ENCODE measurements around the gene OTUD7B.
"Not testable (repeated sequence)": the region's sequence is repeated elsewhere in the genome, so short reads cannot be mapped to it uniquely, and the experiment has no call there.

Gene OTUD7B

DNA sequence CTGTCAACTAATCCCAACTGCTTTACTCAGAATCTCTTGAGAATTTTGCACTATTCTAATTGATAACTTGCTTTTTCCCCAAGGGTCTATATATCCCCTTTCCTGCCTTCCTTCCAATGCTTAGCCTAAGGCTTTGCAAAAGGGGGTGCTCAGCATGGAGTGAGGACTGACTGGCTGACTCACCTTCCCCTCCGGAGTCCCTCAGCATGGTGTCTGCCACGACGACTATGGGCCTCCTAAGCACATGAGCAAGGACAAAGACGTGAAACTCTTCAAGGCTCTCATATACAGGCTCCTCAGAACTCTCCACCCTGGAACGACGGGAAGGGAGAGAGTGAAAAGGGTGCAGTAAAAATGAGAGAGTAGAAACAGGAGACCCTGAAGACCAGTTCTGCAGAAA, 60.6 kb downstream of the OTUD7B start:
- Mint-ChIP-seq H3K4me1 (ENCODE audit: low read depth) (no peaks in the 10 kb centered on the region), H3K4me3 (no peak overlapping the region), H3K9me3 (no peaks in the 10 kb centered on the region), H3K27ac (no peak overlapping the region), H3K27me3 (no peaks in the 10 kb centered on the region), H3K36me3 (ENCODE audit: low read depth) (peaks cover 88% of the 10 kb centered on the region)
- no peak for DNase-seq

DNA sequence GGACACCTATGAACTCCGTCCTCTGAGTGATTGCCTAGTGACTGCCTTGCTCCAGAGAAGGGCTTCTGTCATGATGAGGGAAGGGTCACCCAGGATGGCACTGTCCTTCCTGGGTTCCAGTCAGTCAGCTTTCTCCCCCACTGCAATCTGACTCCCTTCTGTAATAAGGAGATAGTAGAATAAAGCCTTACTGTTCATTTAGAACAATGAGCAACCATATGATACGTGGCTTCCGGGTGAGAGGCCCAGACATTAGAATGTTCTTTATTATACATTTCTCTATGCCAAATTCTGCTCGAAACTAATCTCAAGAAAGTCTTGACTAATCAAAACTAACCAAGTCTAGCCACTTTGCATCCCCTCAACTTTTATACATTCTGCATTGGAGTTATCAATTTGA, 65.3 kb downstream of the OTUD7B start:
- Mint-ChIP-seq H3K4me3 (no peak overlapping the region), H3K27ac (no peak overlapping the region), H3K9me3 (no peaks in the 10 kb centered on the region), H3K27me3 (no peaks in the 10 kb centered on the region), H3K36me3 (ENCODE audit: low read depth) (peaks cover 73% of the 10 kb centered on the region), H3K4me1 (ENCODE audit: low read depth) (peaks cover 13% of the 10 kb centered on the region)
- DNase-seq = no peak

DNA sequence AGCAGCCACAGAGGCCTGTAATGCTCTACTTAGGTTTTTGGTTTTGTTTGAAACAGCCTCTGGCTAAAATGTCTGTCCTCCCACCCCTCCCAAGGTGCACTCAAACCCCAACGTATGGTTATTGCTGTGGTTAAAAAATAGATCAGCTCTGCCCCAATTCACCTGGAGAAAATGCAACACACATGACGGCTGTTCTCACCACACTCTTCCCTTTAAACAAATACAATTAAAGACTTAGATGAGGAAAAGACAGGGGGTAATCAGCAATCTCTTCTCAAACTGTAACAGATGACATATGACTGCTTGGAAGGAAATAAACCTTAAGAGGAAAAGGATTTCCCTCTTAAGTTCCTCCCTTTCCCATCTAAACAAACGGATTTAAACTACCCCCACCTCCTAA, 67.6 kb downstream of the OTUD7B start:
- H3K27ac Mint-ChIP-seq = no peak overlapping the region
- H3K4me3 Mint-ChIP-seq = no peak overlapping the region
- H3K4me1 Mint-ChIP-seq (ENCODE audit: low read depth) = peaks cover 33% of the 10 kb centered on the region
- H3K27me3 Mint-ChIP-seq = no peaks in the 10 kb centered on the region
- H3K9me3 Mint-ChIP-seq = no peaks in the 10 kb centered on the region
- DNase-seq = no peak
- H3K36me3 Mint-ChIP-seq (ENCODE audit: low read depth) = peaks cover 50% of the 10 kb centered on the region

DNA sequence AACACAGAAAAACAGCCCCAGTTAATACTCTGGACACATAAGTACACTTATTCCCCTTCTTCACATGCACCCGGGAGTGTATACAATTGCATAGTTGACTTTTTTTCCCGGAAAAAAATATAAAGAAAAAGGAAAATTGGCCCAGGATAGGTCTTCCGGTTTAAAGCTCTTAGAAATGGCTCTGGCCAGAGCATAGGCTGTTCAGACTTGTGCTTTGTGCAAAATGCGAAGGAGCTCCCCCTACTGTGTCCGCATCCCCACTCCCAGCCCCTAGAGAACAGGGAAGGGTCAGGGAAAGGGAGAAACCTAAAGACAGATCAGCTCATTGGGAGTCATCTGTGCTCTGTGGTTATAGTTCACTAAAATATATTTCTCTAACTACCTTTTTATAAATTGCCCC, 68.3 kb downstream of the OTUD7B start:
- no peak overlapping the region for H3K4me3 Mint-ChIP-seq
- no peaks in the 10 kb centered on the region for H3K9me3 Mint-ChIP-seq
- no peak overlapping the region for H3K27ac Mint-ChIP-seq
- H3K4me1 Mint-ChIP-seq (ENCODE audit: low read depth) = peaks cover 40% of the 10 kb centered on the region
- no peaks in the 10 kb centered on the region for H3K27me3 Mint-ChIP-seq
- DNase-seq = no peak
- H3K36me3 Mint-ChIP-seq (ENCODE audit: low read depth) = peaks cover 45% of the 10 kb centered on the region

DNA sequence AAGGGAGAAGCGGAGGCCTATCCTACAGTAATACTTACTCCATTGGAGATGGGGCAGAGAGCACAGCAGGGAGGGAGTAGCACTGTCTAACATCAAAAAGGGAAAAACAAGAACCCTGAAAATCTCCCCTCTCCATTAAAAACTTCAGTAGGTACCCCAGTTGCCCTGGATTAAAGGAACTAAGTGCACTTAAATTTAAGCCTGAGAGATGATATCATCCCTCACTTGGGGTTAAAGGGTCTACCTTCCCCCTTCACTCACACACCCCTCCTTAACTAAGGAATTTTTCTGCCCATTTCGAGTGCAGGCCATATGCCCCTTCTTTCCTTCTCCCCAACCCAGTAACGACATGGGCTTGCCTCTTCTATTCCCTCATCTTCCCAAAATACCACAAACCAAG, 70.1 kb downstream of the OTUD7B start:
- DNase-seq = no peak
- Mint-ChIP-seq H3K9me3 (no peaks in the 10 kb centered on the region), H3K4me1 (ENCODE audit: low read depth) (peaks cover 45% of the 10 kb centered on the region), H3K27me3 (no peaks in the 10 kb centered on the region), H3K4me3 (no peak overlapping the region), H3K27ac (peak overlapping the region; percentile 92), H3K36me3 (ENCODE audit: low read depth) (peaks cover 29% of the 10 kb centered on the region)

DNA sequence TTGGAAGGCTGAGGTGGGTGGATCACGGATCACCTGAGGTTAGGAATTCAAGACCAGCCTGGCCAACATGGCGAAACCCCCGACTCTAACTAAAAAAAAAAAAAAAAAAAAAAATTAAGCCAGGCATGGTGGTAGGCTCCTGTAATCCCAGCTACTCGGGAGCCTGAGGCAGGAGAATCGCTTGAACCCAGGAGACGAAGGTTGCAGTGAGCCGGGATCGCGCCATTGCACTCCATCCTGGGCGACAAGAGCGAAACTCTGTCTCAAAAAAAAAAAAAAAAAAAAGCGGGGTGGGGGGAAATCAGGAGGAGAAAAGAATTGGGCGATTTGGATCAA, 71.9 kb downstream of the OTUD7B start:
- H3K4me1 Mint-ChIP-seq (ENCODE audit: low read depth) = peaks cover 41% of the 10 kb centered on the region
- H3K27me3 Mint-ChIP-seq, DNase-seq, H3K9me3 Mint-ChIP-seq, H3K4me3 Mint-ChIP-seq: not testable (repeated sequence)
- peaks cover 11% of the 10 kb centered on the region for H3K36me3 Mint-ChIP-seq (ENCODE audit: low read depth)
- H3K27ac Mint-ChIP-seq = peak overlapping the region; percentile 92

DNA sequence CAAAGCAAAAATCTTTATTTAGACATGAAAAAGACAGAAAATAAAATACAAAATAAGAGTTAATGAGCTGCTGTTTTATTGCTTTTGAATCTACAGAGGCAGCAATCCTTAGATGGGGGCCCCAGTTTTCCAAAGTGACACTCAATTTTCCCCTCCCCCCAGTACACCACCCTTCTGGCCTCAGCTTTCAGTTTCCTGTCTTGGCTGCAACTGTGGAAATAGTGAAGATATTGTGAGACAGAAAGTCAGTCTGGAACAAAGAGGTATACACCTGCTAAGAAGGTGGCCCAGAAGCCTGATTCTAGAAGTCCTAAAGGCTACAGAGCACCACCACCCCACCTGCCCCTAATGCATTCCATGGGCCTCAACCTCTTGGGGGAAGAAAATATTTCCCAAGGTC, 72.8 kb downstream of the OTUD7B start:
- H3K36me3 Mint-ChIP-seq (ENCODE audit: low read depth) = peaks cover 3% of the 10 kb centered on the region
- H3K27ac Mint-ChIP-seq = peak overlapping the region; percentile 67
- H3K4me1 Mint-ChIP-seq (ENCODE audit: low read depth) = peaks cover 36% of the 10 kb centered on the region
- DNase-seq = no peak
- no peaks in the 10 kb centered on the region for H3K27me3 Mint-ChIP-seq
- no peaks in the 10 kb centered on the region for H3K9me3 Mint-ChIP-seq
- H3K4me3 Mint-ChIP-seq = peak overlapping the region; percentile 30

DNA sequence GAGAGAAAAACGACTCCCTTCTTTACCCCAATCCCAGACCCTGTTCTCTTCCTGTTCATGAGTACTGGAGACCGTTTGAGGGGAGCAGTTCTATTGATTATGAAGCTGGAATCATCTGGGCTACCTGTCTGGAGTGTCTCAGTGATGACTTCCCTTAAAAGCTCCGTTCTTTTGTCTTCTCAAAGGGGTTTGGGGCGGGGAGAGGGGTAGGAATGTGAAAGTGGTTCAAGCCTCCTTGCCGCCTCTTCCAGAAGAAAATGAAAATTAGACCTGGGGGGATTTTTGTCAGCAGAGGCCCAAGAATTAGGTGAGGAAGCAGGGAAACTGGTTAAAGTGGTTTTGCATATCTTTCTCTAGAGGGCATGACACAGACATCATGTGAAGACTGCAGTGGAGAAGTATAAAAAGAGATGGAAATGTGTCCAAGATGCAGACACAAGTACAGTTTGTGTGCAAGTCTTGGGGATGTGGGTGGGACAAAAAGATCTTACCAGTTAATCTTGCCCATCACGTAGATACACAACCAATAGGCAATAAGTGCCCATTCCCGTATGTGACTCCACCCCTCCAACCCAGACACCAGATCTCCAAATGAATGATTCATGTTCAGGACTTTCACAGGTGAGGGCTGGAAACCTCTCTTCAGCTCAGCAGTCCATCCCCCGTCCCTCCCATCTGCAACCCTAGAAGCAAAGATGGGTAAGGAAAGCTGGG, 73.4 kb downstream of the OTUD7B start:
- Mint-ChIP-seq H3K27me3 (no peaks in the 10 kb centered on the region), H3K36me3 (ENCODE audit: low read depth) (peaks cover 1% of the 10 kb centered on the region), H3K4me1 (ENCODE audit: low read depth) (peaks cover 36% of the 10 kb centered on the region), H3K4me3 (peak overlapping the region; percentile 30), H3K9me3 (no peaks in the 10 kb centered on the region), H3K27ac (peak overlapping the region; percentile 67)
- no peak for DNase-seq

DNA sequence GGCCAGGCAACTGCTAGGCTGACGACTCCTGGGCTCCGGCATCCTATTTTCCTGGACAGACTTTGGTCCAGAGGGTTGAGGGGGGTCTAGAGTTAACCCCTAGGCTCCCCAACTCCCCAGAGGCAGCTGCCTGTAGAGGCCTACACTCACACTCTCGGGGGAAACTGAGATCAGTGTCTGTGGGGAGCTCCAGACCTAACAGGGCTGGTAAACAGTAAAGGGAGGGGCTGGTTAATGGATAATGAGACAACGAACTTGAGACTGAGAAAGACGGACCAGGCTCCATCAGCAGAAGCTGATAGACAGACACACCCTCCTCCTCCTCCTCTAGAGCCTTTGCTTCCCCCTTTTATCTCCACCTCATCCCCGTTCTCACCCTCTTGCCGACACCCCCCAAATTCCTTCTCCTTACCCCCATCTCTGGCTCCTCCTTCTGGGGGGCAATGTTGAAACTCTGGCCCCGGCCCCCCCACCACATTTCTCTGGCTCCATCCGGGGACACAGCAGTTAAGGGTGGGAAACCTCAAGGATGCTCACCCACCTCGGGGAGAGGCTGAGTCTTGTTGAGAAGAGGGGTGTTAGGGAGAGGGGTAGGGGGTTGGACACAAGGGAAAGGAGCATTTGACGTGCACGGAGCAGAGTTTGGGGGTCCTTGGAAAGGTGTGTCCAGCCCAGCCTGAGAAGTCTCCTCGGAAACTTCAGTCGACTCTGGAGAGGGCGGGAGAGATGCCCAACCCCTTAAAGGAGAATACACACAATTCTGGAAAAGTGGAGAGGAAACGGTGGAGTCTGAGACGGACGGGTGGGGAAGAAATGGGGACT, 74.1 kb downstream of the OTUD7B start, which contains the start of gene MTMR11:
Gene MTMR11 (minus strand): TSS at position 710 of the 822 bp plus-strand sequence. CDS start 232 bp downstream, at position 478.
- Mint-ChIP-seq H3K4me1 (ENCODE audit: low read depth) (peaks cover 41% of the 10 kb centered on the region), H3K27me3 (no peaks in the 10 kb centered on the region), H3K27ac (peak within 1 kb of the TSS; percentile 67)

DNA sequence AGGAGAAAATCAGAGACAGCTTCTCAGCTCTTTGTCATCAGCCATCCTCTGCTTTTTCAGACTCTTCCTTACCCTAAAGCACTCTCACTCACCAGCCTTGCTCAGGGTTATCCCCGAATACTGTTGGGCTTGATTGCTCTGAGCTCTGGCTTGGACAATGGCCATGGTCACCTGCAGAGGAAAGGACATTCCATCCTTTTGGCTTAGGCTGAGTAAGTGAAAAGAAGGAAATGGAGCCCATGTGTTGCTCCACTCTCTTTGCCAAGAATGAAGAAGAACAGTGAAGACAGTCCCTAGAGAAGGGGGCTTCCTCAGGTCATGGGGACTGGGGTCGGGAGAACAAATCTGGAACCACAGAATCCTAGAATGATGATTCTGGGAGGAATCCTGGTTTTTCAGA, 76.2 kb downstream of the OTUD7B start:
- H3K27ac Mint-ChIP-seq = no peak overlapping the region
- no peaks in the 10 kb centered on the region for H3K9me3 Mint-ChIP-seq
- H3K4me3 Mint-ChIP-seq = no peak overlapping the region
- peaks cover 39% of the 10 kb centered on the region for H3K4me1 Mint-ChIP-seq (ENCODE audit: low read depth)
- no peaks in the 10 kb centered on the region for H3K27me3 Mint-ChIP-seq
- no peak for DNase-seq
- no peaks in the 10 kb centered on the region for H3K36me3 Mint-ChIP-seq (ENCODE audit: low read depth)

More for the DNA sequence above, 74.1 kb downstream of the OTUD7B start, which contains the start of gene MTMR11:
- H3K36me3 Mint-ChIP-seq (ENCODE audit: low read depth) = no peaks in the 10 kb centered on the region
- H3K4me3 Mint-ChIP-seq = peak within 1 kb of the TSS; percentile 30
- DNase-seq = no peak
- no peaks in the 10 kb centered on the region for H3K9me3 Mint-ChIP-seq

DNA sequence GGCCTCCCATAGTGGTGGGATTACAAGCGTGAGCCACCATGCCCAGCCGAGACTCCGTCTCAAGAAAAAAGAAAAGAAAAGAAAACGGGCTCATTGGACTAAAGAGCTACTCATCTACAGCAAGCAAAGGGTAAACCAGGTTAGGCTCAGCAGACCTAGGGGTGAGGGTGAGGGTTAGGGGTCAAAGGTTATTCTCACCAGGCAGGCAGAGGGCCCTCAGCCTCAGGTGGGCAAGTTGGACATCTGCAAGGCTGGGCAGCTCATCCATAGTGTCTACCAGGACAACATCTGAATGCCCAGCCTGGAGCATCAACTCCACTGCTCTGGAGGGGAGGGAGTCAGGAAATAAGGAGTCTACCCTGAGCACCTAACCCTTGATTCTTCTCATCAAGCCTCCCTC, 77.3 kb downstream of the OTUD7B start:
- Mint-ChIP-seq H3K4me3 (no peak overlapping the region), H3K27me3 (no peaks in the 10 kb centered on the region), H3K27ac (no peak overlapping the region), H3K36me3 (ENCODE audit: low read depth) (peaks cover 2% of the 10 kb centered on the region), H3K4me1 (ENCODE audit: low read depth) (peaks cover 38% of the 10 kb centered on the region), H3K9me3 (no peaks in the 10 kb centered on the region)
- DNase-seq = no peak

DNA sequence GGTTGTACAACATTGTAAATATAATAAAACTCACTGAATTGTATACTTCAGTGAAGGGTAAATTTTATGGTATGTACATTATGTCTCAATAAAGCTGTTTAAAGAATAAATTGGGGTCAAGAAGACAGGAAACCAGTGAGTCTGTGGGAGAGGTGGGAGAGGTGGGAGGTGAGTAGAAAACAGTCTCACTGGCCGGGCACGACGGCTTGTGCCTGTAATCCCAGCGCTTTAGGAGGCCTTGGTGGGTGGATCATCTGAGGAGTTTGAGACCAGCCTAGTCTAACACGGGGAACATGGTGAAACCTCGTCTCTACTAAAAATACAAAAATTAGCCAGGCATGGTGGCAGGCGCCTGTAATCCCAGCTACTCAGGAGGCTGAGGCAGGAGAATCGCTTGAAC, 78.1 kb downstream of the OTUD7B start:
- Mint-ChIP-seq H3K4me3 (no peak overlapping the region), H3K4me1 (ENCODE audit: low read depth) (peaks cover 32% of the 10 kb centered on the region), H3K36me3 (ENCODE audit: low read depth) (peaks cover 7% of the 10 kb centered on the region), H3K27ac (no peak overlapping the region), H3K9me3 (no peaks in the 10 kb centered on the region), H3K27me3 (no peaks in the 10 kb centered on the region)
- DNase-seq = no peak

DNA sequence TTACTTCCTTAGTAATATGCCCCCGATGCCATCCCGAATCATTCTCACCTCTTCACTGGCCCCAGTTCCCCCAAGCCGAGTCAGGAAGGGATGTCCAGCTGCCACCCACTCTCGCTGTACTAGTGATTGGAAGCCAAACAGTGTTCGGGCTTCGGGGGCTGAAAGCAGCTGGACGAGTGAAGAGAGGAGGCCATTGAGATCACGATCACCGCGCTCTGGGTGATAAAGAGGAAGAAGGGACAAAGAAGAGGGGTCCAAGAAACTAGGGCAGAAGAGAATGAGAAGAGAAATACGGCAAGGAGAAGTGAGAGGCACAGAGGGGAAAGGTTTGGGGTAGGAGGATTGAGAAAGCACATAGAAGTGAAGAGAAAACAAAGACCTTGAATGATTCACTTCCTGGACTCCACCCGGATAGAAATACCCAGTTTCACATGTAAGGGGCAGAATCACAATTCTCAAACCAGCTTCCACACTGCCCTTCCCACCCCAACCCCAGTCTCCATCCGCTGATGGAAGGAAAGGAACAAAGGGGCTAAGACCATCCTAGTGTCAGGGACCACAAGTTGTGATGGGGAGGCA, 79.2 kb downstream of the OTUD7B start:
- Mint-ChIP-seq H3K4me3 (no peak overlapping the region), H3K36me3 (ENCODE audit: low read depth) (peaks cover 19% of the 10 kb centered on the region), H3K27ac (no peak overlapping the region), H3K9me3 (no peaks in the 10 kb centered on the region), H3K27me3 (no peaks in the 10 kb centered on the region), H3K4me1 (ENCODE audit: low read depth) (peaks cover 30% of the 10 kb centered on the region)
- DNase-seq = no peak

DNA sequence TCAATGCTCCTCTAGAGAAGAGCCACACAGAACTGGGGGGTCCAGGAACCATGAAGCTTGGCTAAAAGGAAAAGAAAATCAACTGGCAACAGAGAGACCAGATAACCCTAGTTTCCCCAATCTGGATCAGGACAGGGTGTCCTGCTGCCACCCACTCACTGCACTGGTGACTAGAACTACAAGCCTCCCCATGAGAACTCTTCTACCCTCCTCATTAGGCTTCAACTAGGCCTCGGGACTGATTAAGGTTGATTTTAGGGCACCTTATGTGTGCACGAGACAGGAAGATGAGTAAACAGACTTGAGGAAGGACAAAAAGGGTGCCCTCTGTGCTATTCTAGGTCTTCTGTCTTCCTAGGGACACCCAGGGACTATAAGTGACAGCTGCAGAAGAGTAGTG, 80.7 kb downstream of the OTUD7B start:
- Mint-ChIP-seq H3K4me1 (ENCODE audit: low read depth) (peaks cover 42% of the 10 kb centered on the region), H3K9me3 (no peaks in the 10 kb centered on the region), H3K36me3 (ENCODE audit: low read depth) (peaks cover 33% of the 10 kb centered on the region), H3K27ac (peak overlapping the region; percentile 45), H3K27me3 (no peaks in the 10 kb centered on the region), H3K4me3 (no peak overlapping the region)
- no peak for DNase-seq

DNA sequence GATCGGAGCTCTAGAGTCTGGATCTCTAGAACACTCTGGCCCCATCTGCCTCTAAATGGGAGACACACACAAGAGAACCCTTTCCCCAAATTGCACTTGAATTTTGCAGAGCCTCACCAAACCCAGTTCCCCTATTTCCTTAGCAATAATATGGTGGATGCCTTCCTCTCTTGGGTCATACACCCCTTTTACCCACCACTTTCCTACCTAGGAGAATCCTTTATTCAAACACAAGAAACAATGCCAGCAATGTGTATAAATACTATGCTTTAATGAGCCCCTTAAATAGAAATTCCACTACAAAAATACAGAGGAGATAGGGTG, 82.2 kb downstream of the OTUD7B start:
- DNase-seq = no peak
- no peaks in the 10 kb centered on the region for H3K27me3 Mint-ChIP-seq
- H3K27ac Mint-ChIP-seq = peak overlapping the region; percentile 94
- H3K4me1 Mint-ChIP-seq (ENCODE audit: low read depth) = peaks cover 50% of the 10 kb centered on the region
- H3K4me3 Mint-ChIP-seq = peak overlapping the region; percentile 97
- H3K36me3 Mint-ChIP-seq (ENCODE audit: low read depth) = peaks cover 48% of the 10 kb centered on the region
- H3K9me3 Mint-ChIP-seq = no peaks in the 10 kb centered on the region

Data from activated T-cell treated with anti-CD3 and anti-CD28 coated beads, Interleukin-2, amount 50 U/mL, for 24 hours (primary cell).